NOMO-1 (cell line): ENCODE measurements around the gene VPS13A.

Experiments
- DNase-seq, 2 experiments: peaks; one replicate each; lab custom pipeline; 2025; ENCODE audit not compliant: unreplicated experiment in 2 of 2; lab: John Stamatoyannopoulos, UW

The VPS13A gene

DNA sequence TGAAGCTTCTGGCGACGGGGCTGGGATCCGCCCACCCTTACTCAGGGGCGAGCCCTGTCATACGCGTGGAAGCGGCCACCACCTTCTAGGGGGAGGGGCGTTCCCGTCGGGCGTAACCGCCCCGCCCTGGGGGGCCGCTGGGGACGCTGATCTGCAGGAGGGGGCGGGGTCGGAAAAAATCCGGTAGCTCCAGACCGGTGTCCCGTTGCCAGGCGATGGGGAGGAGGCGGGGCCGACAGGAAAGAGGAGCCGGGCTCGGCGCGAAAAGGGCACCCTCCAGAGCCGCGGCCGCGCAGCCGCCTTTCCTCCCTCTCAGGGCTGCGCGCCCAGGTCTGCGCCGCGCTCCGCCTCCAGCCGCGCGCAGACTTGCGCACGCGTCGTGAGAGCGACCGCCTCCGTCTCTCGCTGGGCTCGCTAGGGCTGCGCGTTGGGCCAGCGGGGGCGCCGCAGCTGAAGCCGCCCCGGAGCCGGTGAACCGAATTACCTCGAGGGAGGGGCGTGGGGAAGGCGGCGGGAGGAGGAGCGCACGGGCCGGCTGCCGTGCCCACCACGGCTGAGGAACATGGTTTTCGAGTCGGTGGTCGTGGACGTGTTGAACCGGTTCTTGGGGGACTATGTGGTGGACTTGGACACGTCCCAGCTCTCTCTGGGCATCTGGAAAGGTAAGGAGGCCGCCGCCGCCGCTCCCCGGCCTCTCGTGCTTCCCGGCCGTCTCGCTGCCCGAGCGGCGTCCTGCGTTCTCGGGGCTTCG lies at the start of gene VPS13A:
VPS13A (plus strand) TSS at position 392 of the 751 bp plus-strand sequence; CDS start at position 563, 171 bp downstream.
- peak; percentile 55 to 81 for DNase-seq

DNA sequence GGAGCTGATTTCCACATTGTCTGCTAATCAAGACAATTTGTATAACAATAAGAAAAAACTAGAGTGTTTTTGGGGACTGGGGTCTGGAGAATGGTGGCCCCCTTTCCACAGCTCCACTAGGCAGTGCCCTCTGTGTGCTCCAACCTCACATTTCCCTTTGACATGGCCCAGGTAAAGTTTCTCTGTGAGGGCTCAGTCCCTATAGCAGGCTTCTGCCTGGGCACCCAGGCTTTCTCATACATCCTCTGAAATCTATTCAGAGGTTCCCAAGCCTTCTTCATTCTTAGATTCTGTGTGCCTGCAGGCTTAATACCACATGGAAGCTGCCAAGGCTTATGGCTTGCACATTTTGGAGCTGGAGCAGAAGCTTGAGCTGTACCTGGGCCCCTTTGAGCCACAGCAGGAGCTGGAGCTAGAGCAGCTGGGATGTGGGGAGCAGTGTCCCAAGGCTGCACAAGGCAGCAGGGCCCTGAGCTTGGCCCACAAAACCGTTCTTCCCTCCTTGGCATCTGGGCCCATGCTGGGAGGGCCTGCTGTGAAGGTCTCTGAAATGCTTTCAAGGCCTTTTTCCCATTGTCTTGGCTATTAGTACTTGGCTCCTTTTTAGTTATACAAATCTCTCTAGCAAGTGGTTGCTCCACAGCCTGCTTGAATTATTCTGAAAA lies 49.1 kb upstream of the VPS13A start:
- no peak for DNase-seq

DNA sequence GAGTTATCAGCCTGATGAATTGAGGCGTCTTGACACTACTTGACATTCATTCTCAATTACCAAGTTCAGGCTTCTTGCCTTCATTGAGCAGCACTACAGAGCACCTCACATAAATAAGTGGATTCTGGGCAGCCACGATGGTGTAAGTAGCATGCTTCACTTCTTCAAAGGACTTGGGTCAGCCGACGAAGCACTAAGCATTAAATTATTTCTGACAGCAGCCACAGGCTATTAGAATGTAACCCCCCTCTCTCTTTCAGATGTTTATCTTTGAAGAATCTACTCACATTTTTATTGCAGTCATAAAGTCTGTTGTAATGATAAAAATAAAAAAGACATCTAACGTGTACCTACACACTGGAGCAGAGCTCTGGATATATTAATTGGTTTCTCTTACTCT lies 45.9 kb upstream of the VPS13A start:
- no peak for DNase-seq

DNA sequence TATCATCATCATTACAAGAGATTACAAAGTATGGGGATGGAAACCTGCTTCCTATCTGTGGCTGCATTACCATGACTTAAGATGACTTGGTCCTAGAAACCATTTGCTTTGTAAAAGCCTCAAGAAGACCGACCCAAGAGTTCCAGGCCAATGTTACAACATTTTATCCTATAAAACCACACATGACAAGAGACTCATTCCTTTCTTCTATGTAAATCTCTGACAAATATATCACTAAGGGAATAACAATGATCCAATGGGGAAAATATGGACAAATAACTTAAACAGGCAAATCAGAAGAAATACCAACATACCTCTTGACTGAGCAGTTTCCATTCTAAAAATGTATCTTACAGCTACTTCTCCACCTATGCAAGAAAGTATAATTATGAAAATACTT lies 44.3 kb upstream of the VPS13A start:
- no peak for DNase-seq

DNA sequence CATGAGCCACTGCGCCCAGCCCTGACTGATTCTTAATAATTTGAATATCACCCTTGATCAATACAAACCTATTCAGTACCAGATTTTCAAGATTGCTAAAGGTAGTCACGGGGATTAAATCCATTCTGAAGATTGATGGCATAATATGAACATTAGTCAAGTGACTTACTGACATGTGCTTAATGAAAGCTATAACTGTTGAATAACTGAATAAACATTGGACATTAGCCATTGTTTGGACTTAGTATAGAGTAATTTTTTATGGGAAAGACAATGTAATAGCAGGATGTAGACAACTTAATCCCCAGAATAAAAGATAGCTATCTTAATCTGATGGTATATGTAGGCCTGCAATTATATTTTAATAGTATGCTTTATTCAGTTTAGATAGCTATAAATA lies 35.0 kb upstream of the VPS13A start:
- no peak for DNase-seq

DNA sequence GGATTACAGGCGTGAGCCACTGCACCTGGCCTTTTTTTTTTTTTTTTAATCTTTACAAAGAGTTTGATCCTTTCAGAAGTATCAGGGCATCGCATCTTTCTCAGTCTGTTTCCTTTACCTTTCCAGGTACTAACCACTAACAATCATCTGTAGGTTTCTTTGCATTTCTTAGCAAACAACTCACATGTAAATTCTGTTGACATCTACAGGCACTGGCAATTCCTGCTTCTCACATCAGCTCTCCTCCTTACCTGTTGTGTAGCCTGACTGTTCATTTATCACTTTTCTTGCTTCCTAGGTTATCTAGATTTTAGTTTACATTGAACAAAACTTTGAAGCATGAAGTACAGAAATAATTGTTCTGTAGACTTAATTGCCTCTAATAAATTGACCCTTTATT lies 27.5 kb upstream of the VPS13A start:
- no peak for DNase-seq

DNA sequence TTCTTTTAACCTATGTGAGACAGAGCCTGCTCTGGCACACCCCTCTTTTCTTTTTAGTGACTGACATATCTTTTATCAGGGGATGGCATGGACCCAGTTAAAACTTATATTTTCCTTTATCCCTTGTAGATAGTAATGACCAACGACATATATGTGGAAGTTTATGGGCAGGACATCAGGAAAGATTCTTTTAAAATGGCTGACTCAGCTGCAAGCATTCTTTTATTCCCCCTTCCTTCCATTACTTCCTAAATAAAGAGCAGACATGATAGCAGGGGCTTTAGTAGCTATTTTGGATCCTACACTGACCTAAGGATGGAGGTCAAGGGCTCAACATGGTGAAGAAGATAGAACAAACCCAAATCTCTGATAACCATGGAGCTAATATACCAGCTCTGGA lies 25.0 kb upstream of the VPS13A start:
- DNase-seq: no peak

DNA sequence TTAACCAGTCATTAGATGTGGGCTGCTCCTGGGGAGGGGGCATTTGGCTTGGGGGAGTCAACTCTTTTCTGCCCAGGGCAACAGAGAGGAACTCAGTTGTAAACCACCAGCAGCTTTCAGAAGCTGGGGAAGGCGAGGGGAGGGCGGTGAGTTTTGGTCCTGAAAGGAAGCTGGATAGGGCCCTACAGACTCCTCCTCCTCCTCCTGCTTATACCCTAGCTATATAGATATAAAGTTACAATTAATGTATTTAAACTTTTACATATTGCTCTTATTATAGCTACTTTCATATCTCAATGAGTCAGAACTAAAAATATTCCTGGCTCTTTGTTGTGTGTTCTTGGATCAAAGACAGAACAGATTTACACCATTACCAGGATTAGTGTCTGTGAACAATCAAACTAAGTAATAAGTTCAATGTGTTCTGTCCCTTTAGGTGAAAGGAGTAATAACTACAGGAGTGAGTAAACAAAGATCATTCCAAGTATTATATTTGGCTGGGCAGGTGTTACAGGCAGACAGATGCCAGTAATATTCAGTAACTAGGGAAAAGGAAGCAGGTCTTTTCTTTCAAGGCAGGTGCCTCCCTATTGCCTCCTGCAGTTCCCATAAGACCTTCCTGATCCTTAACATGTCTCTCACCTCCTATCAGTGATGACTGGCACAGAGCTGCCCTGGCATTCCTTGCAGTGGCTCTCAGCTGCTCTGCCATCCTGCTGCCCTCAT lies 20.5 kb upstream of the VPS13A start:
- no peak for DNase-seq

DNA sequence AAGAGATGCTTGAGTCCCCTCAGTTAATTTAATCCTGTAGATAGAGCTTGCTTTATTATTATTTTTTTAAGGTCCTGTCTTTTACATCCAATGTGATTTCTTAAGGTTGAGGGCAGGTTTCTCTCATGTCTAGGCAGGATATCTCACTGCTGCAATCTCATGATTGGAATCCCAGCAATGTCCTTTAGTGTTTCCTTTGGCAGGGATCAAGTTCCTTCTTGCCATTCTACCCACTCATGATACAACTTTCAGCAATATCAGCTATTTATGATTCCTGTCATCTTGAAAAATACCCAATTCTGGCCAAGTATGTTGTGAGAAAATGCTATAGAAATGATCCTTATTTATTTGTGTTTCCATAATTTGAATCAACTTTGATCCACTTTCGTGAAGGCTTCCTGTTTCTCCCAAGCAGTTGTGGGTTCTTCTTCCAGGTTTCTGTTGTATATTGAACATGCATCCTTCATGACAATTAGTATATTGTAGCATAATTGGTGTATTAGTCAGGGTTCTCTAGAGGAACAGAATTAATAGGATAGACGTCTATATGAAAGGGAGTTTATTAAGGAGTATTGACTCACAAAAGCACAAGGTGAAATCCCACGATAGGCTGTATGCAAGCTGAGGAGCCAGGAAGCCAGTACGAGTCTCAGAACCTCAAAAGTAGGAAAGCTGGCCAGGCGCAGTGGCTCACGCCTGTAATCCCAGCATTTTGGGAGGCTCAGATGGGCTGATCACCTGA lies 18.4 kb upstream of the VPS13A start:
- no peak for DNase-seq

DNA sequence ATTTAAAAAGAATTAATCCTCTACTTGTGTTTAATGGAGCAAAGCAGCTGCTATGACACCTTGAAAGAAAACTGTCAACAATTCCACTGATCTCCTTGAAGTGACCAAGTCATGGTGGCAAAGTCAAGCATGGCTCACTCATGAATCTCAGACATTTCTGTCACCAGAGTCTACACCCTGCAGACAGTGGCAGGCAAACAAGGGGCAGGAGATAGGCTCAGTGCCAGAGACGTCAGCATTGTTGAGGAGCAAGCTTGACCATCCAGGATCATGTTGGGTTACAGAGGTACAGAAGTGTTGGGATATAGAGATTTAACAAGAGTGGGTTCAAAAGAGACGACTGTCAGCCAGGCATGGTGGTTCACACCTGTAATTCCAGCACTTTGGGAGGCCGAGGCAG lies 16.1 kb upstream of the VPS13A start:
- no peak for DNase-seq

DNA sequence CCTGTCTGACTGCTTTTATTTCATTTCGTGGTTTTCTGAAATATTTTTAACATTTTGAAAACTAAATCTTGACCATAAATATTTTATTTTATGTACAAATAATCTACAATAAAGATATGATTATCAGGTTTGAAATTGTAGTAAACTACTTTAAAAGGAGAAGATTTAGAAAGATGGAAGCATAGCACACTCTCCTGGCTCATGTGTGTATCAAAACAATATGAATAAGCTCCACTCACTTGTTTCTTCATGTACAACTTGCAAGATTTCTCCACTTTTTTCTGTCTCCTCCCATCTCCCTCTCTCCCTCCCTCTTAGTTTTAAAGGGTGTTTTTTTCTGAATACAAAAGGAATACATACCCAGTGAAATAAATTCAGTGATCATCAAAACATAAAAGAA lies 15.4 kb upstream of the VPS13A start:
- DNase-seq: no peak

DNA sequence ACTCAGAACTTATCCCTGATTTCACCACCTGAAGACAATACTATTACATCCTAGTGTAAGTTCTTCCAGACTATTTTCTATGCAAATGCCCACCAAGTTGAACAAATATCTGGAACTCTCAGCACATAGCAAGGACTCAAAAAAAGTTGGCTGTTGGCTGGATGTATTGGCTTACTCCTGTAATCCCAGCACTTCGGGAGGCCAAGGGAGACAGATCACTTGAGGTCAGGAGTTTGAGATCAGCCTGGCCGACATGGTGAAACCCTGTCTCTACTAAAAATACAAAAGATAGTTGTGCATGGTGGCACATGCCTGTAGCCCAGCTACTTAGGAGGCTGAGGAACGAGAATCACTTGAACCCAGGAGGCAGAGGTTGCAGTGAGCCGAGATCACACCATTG lies 15.0 kb upstream of the VPS13A start:
- DNase-seq: no peak

DNA sequence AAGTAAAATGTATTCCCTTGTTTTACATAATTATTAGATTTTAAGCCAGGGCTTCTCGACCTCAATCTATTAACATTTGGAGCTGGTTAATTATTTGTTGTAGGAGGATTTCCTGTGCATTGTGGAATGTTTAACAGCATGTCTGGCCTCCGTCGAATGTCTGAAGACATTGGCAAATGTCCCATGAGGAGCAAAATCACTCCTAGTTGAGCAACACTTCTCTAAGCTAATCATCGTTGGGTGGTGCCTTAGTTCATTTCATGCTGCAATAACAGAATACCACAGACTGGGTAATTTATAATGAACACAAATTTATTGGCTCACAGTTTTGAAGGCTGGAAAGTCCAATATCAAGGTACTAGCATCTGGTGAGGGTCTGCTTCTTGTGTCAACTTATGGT lies 13.4 kb upstream of the VPS13A start:
- peak in 1 of 2 experiments; percentile 7 for DNase-seq

DNA sequence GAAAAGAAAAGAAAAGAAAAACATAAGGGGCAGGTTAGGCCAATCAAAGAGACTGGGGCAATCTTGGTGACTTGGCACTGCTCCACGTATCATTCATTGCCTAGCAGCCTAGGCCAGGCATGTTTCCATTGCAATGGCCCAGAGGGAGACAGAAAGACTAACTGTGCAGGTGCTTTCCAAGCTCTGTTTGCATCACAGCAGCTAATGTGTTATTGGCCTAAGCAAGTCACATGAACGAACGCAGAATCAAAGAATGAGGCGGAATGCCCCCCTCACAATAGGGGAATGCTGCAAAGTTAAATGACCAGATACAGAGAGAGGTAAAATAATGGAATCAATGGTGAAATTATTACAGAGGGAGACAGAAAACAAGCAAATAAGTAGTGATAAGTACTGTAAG lies 11.1 kb upstream of the VPS13A start:
- no peak for DNase-seq

DNA sequence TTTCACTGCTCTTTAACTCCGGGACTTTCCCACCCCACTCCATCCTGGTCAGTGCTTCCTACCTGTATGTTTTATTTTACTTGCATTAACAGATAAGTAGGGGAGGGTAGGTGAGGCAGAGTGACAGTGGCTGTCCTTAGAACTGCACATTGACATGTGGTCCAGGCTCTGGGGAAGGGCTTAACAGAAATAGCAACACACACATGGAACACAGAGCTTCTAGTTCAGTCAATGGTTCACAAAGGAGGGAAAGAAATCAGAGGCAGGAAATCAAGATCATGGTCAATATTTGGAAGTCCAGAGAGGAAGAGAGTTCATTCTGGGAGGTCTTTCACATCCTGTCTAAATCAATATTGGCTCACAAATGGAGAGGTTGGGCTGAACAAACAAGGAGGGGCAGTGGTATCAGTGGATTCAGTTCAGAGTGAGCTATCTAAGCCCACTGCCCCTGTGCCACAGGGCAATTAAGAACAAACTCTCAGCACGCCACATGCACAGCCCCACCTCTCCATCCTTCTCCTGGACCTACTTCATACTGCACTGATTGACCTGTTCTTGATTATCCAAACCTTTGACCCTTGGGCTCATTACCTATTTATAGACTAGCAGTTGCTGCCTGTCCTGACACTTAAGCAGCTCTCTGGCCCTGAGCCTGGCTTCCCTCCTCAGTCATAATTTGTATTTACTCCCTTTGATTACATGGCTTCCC lies 6.2 kb upstream of the VPS13A start:
- no peak for DNase-seq

DNA sequence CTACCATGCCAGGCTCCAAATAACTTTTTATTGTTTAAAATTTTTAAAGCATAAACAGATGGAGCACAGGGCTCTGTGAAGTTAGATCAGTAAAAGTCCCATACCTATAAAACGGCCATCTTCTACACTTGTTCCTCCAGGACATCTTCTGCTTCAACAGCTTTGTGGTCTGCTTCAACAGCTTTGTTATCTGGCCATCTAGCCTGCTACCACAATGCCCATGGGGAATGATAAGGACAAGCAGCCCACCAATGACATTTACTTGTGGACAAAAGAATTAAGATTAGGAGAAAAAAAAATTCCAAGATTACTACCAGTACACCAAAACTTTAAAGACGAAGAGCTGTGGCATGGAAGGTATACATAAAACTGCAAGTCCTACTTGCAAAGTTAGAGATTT lies 2.2 kb upstream of the VPS13A start:
- no peak for DNase-seq

DNA sequence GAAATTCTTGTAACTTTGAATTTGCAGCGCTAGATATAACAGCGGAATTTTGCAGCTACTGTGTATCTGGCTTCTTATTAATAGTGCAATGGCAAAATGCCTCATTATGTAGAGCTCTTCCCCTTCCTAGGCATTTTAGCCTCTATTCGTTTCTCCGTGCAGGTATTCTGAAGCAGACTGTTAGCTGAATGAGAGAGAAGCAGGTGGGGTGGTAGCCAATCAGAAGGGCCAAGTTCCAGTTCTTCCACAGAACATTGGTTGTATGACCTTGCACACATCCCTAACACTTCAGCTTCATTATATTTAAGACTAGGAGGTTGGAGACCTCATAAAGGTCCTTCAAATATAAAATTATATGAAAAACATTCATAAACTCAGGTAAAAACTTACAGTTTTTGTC lies 1.2 kb upstream of the VPS13A start:
- no peak for DNase-seq

DNA sequence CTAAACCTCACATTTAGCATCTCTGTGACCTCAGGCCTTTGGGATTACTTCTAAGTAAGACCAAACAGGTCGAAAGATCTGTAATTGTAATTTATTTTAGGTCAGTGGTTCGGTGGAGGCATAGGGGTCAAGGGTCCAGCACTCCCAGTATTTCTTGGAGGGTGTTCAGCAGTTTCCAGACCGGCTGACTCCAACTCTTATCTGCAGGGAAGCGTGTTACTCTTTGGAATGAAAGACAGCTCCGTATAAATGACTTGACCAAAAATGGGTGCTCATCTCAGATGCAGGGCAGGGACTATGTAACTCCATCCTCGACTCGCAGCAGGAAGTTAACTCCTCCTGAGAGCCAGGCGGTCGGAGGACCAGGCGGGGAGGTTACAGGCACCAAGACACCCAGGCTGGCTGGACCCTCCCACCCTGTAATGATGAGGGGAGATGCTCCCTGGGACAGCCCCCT lies 620 bp upstream of the VPS13A start:
- DNase-seq: no peak

DNA sequence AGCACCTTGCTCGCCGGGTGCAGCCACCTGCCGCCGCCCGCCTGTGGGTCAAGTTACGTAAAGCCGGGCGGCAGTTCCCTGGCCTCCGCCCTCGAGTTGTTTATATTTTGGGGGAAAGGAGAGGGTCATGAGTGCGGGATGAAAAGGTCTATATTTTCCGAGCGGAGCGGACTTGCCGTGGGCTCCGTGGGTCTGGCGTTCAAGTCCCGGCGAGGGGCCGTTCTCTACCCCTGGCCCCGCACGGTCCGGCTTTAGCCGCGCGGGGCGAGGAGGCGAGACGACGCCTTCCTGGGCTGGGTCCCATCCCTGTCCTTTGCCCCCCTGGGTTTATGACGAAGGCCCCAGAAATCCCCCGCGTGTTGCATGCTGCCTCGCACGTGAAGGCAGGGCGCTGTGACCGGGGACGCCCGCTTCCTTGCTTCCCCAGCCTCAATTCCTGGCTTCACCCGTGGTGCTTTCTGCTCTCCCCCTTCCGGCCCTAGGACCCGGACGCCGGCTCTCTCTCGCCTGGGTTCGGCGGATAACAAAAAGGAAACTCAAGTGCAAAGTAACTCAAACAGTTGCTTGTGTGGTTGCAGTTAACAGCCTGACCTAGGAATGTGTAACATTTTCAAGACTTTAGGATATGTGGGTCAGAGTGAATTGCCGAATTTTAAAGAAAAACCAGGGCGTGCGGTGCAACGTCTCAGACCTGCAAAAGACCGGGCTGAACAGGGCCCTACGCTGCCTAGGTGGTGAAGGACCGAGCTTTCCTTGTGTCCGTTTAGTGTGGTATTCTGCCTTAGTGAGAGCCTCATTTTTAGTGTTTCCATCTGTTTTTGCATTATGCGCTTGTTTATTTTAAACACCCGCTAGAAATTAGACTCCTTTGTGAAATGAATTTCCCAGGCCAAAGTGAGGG lies 810 bp downstream of the VPS13A start:
- DNase-seq: peak in 1 of 2 experiments; percentile 2
